GM18498 (cell line): ENCODE data around the gene TRIM41.
"Not testable (repeated sequence)": the region's sequence is repeated elsewhere in the genome, so short reads cannot be mapped to it uniquely, and the experiment has no call there.

Experiments used
- ATAC-seq: cut with Tn5 transposase; IDR thresholded peaks from one replicate; pipeline ENCODE4 v1.9.1; 2021; ENCODE audit warnings: mild to moderate bottlenecking, moderate library complexity; ENCODE audit not compliant: unreplicated experiment

Gene TRIM41

DNA sequence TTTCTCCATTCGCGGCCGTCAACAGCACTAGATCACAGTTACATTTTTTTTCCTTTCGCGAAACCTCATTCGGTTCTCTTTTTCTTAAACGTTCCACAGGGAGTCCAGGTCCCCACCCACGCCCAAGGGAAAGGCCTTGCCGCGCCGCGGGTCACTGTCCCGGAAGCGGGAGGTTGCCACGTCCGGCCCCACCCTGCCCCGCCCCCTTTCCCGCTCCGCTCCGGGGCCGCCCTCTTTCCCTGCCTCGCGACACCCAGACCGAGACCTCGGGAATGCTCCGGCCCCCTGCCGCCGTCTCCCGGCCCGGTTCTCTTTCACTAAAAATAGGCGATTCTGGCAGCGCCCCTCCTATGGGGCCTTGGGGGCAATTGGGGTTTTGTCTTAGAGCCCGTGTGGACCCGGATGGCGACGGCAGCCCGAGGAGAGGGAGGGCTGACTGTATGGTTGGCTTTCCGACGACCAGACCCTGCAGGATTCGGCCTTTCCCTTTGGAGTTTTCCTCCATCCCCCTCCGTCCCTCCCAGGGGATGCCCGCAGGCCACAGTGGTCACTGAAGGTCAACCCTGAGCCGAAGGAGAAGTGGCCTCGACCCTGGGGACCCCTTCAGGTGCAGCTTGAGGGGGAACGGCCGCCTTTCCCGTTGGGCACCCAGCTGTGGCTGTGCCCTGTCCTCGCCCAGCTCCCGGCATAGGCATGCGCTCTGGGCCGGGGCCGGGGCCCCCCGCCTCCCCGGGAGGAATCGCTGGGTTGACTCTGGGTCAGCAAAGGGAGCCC, 23.4 kb downstream of the TRIM41 start:
- ATAC-seq: peak; percentile 47

DNA sequence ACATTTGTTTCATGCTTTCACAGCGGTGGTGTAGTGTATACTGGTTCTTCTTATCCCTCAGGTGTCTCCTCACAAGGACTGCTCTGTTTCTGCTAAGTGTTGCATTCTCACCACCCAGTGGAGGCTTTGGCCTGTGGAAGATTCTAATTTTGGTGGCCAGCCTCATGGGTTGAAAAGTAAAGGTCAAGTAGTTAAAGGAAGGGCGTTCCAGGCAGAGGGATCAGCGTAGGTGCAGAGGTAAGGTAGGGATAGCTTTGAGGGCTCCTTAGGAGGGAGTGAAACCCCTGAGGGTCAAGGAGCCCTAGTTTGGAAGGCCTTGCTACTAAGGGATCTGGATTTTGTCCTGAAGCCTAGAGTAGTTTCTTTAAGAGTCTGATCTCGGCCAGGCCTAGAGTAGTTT, 25.2 kb downstream of the TRIM41 start:
- no peak for ATAC-seq

DNA sequence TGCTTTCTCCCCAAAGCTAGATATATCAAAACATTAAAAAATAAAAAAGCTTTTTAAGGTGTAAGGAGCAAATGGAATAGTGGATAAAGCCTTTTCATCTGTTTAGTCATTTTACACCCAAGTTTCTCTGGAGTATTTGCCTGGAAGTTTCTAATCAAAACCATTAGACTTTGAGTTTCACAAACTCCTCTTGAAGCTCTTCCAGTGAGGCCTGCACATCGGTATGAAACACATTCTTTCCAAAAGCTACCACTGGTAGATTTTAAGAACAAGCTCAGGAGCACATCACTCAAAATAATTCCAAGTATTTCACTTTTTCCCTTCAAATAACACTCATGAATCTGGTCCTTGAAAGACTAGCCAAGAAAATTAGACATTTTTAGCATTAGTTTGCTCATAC, 32.2 kb downstream of the TRIM41 start:
- ATAC-seq: no peak

DNA sequence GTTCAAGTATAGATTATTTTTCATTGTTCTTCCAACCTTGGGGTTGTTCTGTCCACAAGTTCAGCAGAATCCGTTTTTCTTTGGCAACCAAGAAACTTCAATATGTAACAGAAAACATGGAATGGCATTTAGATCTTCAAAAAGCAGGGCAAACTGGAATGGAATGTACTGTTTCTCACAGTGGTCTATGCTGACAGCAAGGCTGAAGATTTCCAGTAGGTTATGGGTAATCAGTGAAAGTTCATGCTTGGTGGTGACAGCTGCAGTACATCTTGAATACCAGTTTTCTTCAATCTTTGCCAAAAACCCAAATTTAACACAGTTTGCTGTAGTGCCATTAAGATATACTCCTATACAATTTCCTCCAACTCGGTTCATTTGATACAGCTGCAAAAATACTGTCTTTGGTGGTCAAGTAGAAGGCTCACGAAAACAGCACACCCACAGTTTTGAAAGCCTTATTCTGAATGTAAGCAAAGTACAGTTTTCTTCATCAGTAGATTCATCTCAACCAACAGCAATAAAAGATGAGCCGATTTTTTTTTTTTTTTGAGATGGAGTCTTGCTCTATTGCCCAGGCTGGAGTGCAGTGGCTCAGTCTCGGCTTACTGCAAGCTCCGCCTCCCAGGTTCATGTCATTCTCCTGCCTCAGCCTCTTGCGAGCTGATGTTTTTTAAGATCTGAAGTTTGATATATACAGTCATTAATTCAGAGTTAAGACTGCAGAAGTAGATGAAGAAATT, 32.9 kb downstream of the TRIM41 start:
- no peak for ATAC-seq

DNA sequence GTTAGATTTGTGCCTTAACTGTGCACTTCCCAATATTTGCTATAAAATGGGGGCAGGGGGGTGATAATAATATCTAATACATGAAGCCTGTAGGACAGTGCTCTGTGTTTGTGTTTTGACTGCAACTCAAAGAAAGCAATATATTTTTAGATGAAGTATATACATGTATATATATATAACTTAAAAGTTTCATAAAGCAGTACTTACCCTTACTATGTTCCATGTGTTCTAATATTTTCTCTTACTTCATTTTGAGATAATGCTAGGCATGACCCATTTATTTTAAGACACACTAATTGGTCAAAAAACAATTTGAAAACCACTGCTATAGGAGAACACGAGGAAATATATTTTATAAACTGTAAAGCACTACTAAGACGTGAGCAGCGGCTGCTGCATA, 35.5 kb downstream of the TRIM41 start:
- ATAC-seq: no peak

DNA sequence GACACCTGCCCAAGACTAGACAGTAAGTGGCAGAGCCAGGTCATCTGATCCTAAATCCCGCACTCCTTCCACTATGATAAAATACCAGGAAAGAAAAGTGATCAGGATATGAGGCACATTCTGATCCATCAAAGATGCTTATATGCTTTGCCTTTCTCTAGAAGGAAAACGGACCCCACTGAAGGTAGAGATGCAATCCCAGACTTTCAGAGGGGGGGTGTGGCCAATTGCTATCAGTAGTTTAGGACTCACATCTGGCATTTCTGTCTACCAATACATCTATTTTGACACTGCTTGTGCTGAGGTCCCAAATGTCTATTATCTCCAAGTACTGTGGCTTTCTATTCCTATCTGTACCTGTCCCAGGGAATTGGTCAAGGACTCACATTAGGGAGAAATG, 36.2 kb downstream of the TRIM41 start:
- ATAC-seq: no peak

DNA sequence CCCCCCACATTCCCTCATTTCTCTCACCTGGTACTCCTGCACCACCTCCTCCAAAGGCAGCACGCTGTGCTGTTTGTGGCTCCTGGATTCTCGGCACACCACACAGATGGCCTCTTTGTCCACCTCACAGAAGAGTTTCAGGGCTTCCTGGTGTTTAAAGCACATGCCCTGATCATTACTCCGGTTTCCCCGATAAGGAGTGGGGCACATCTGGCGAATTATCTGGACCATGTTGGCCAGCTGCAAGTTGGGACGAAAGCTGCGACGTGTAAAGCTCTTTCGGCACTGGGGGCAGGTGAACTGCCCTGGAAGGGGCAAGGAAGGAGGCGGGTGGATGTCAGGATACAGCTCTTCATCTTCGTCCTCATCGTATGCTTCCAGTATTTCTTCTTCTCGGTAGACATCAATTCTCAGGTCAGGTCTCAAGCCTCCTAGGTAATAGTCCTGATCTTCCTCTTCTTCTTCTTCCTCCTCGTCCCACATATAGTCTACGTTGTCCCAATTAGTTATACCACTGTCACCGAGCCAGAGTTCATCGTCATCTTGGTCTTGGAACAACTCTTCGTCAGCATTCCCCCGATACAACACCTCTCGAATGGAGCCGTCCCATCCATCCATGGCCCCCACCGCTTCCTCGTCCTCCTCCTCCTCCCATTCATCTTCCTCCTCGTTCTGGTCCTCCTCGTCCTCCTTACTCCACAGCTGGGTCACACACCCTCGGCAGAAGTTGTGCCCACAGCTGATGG, 37.1 kb downstream of the TRIM41 start:
- ATAC-seq: no peak

GRCh38 chr5:181260720-181261319, 37.7 kb downstream of the TRIM41 start, which contains the start of gene TRIM52:
Gene TRIM52, minus strand, starts transcription at chr5:181261143. Its CDS starts 330 bp downstream, at chr5:181260813.
- peak; percentile 81 for ATAC-seq

DNA sequence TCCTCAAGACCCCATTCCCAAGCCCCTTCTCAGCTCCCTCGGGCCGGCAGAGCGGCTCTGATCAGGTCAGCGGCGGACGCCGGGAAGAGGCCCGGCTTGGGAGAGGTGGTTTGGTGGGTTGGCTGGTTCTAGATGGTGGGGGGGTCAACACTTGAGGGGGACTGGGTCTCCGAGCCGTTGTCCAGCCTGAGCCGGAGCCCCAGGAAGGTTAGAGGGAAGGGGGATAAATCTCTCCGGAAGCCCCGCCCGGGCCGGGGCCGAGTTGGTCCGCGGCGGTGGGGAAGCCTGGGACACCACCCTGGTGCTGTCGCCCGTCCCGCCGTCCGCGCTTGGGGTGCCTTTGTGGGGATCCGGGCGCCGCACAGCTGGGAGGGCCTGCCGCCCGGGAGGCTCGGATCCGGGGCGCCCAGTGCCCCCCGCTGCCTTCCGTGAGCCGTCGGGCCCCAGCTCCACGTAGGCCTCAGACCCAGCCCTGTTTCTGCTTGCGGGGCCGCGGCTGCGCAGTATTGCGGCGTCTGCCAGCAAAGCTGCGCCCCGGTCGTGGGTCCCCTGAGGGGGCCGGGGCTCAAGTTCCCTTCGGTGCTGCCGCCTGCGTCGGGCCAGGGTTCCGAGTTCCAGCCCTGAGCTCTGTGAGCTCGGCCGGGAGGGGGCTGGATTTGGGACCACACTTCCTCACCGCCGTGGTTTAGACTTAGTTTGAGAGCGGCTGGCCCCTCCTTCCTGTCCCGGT, 38.4 kb downstream of the TRIM41 start:
- peak; percentile 62 for ATAC-seq

GRCh38 chr5:181263633-181264032, 40.6 kb downstream of the TRIM41 start:
- no peak for ATAC-seq

DNA sequence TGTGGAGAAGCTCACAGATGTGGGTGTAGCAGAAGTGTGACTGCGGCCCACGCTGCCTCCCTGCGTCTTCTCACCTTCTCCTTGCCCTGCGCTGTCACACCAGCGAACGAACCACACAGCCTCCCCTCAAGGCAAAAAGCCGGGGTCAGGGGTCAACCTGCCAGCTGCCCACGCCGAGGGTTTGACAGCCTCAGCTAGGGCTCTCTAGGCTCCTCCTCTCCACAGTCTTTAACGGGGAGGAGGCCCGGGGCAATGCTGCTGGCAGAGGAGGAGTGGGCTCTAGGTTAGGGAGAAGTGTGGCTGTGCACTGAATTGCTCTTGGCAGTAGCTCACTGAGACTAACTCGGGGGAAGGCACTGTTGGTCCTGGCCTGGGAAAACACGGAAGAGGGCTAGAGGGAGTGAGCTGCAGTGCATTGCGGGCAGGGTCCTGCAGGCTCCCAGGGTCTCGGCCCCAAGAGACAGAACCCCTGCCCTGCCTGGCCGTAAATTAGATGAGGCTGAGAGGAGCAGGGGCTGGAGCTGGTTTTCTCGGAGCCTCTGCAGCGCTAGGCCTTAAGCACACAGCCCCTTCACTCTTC, 42.1 kb downstream of the TRIM41 start:
- ATAC-seq: no peak

DNA sequence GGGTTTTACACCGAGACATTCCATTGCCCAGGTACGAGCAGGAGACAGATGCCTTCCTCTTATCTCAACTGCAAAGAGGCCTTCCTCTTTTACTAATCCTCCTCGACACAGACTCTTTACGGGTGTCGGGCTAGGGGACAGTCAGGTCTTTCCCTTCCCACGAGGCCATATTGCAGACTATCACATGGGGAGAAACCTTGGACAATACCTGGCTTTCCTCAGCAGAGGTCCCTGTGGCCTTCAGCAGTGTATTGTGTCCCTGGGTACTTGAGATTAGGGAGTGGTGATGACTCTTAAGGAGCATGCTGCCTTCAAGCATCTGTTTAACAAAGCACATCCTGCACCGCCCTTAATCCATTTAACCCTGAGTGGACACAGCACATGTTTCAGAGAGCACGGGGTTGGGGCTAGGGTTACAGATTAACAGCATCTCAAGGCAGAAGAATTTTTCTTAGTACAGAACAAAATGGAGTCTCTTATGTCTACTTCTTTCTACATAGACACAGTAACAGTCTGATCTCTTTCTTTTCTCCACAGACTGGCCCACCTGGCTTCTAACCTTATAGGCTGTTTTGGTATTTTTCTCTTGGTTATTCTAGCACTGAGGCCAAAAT, 44.3 kb downstream of the TRIM41 start:
- ATAC-seq: not testable (repeated sequence)

- not testable (repeated sequence) for ATAC-seq
Observed at GRCh38 chr5:181267907-181268306, 44.8 kb downstream of the TRIM41 start.

GRCh38 chr5:181271081-181271480, 48.0 kb downstream of the TRIM41 start:
- no peak for ATAC-seq

DNA sequence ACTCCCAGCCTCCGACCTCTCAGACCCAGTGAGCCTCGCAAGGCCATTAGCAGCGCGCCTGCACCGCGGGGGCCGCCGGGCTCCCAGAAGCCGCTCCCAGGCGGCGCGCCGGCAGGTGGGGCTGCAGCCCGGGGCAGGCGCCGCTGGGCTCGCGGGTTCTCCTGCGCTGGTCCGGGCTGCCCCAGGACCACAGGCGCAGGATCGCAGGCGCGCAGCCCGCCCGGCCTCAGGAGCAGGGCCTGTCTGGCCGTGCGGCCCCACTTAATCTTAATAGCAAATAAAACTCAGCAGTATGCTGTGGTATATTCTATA, 50.3 kb downstream of the TRIM41 start:
- ATAC-seq: not testable (repeated sequence)

GRCh38 chr5:181280251-181280762, 57.2 kb downstream of the TRIM41 start:
- no peak for ATAC-seq

- no peak for ATAC-seq
Observed at GRCh38 chr5:181281077-181281983, 58.2 kb downstream of the TRIM41 start.

DNA sequence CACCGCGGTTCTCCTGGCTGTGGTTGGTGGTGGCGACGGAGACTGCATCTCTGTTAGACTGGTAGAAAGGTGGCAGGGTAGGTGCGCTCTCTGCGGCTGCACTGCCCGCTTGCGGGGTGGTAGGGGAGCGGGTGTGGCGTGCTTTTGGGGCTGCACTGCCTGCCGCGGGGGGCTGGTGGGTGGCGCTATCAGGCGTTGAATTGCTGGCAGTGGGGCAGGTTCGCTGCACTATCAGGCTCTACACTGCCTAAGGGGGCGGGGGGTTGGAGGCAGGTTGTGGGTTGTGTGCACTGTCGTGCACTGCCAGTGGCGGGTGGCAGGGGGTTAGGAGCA, 58.9 kb downstream of the TRIM41 start:
- no peak for ATAC-seq

- not testable (repeated sequence) for ATAC-seq
Observed at GRCh38 chr5:181282415-181282814, 59.3 kb downstream of the TRIM41 start.
